Mononuclear cell (primary cell): Measurements from ENCODE around the gene LRMDA. TPM values are rescaled to one million over a fixed set of nuclear protein-coding genes. Genes with fewer than 3 reads are reported as not detected.

Experiments used
- H3K27me3 ChIP-seq: 2 replicates; pipeline ENCODE4 v1.6.0; 2011; ENCODE audit warnings: low read length, control low read depth; ENCODE audit not compliant: insufficient read depth
- H3K4me1 ChIP-seq: 2 replicates; pipeline ENCODE4 v1.5.1; 2011; ENCODE audit warnings: mild to moderate bottlenecking, low read length, control low read depth; ENCODE audit not compliant: insufficient read depth
- H3K4me3 ChIP-seq: 2 replicates; pipeline ENCODE4 v1.5.1; 2011; ENCODE audit warnings: mild to moderate bottlenecking, low read length, moderate library complexity
- H3K9me3 ChIP-seq: 2 replicates; pipeline ENCODE4 v1.5.1; 2011; ENCODE audit warnings: low read depth, mild to moderate bottlenecking, control low read depth, low read length
- total RNA-seq: library from RNA; depleted of rRNA; stranded (reverse); fragments of >200 nt; gene quantifications from one replicate; pipeline ENCODE4 v1.2.3, GENCODE V29; 2012

Gene LRMDA
- total RNA-seq, 1 donor: 7.6 TPM

GRCh38 chr10:76184647-76185046 is 753.2 kb downstream of the LRMDA start:
- Histone ChIP-seq H3K27me3 (no peaks in the 10 kb centered on the region), H3K4me3 (no peak overlapping the region), H3K9me3 (no peaks in the 10 kb centered on the region), H3K4me1 (no peaks in the 10 kb centered on the region)

- no peaks in the 10 kb centered on the region for H3K27me3 ChIP-seq
- no peak overlapping the region for H3K4me3 ChIP-seq
- H3K9me3 ChIP-seq: no peaks in the 10 kb centered on the region
- no peaks in the 10 kb centered on the region for H3K4me1 ChIP-seq
Observed at GRCh38 chr10:76185471-76186301, 754.3 kb downstream of the LRMDA start.

- no peak overlapping the region for H3K4me3 ChIP-seq
- no peaks in the 10 kb centered on the region for H3K9me3 ChIP-seq
- no peaks in the 10 kb centered on the region for H3K4me1 ChIP-seq
- no peaks in the 10 kb centered on the region for H3K27me3 ChIP-seq
Observed at GRCh38 chr10:76188216-76188615, 756.8 kb downstream of the LRMDA start.

GRCh38 chr10:76190634-76191270 is 759.3 kb downstream of the LRMDA start:
- Histone ChIP-seq H3K4me3 (no peak overlapping the region), H3K4me1 (peaks cover 5% of the 10 kb centered on the region), H3K9me3 (no peaks in the 10 kb centered on the region), H3K27me3 (no peaks in the 10 kb centered on the region)

GRCh38 chr10:76191336-76191735 is 759.9 kb downstream of the LRMDA start:
- H3K4me3 ChIP-seq: no peak overlapping the region
- no peaks in the 10 kb centered on the region for H3K9me3 ChIP-seq
- peaks cover 10% of the 10 kb centered on the region for H3K4me1 ChIP-seq
- no peaks in the 10 kb centered on the region for H3K27me3 ChIP-seq

GRCh38 chr10:76192151-76192550 is 760.7 kb downstream of the LRMDA start:
- H3K4me1 ChIP-seq: peaks cover 11% of the 10 kb centered on the region

GRCh38 chr10:76192694-76193320 is 761.4 kb downstream of the LRMDA start:
- Histone ChIP-seq H3K27me3 (no peaks in the 10 kb centered on the region), H3K9me3 (no peaks in the 10 kb centered on the region)

More at GRCh38 chr10:76192151-76192550, 760.7 kb downstream of the LRMDA start:
- H3K4me3 ChIP-seq: no peak overlapping the region
- H3K27me3 ChIP-seq: no peaks in the 10 kb centered on the region
- H3K9me3 ChIP-seq: no peaks in the 10 kb centered on the region

GRCh38 chr10:76195654-76196390 is 764.4 kb downstream of the LRMDA start:
- Histone ChIP-seq H3K4me3 (no peak overlapping the region), H3K27me3 (no peaks in the 10 kb centered on the region), H3K4me1 (peaks cover 11% of the 10 kb centered on the region), H3K9me3 (no peaks in the 10 kb centered on the region)

More at GRCh38 chr10:76192694-76193320, 761.4 kb downstream of the LRMDA start:
- peaks cover 11% of the 10 kb centered on the region for H3K4me1 ChIP-seq
- no peak overlapping the region for H3K4me3 ChIP-seq

- Histone ChIP-seq H3K4me3 (no peak overlapping the region), H3K4me1 (peaks cover 11% of the 10 kb centered on the region), H3K9me3 (no peaks in the 10 kb centered on the region), H3K27me3 (no peaks in the 10 kb centered on the region)
Observed at GRCh38 chr10:76197293-76197692, 765.9 kb downstream of the LRMDA start.

GRCh38 chr10:76198287-76199035 is 767.0 kb downstream of the LRMDA start:
- Histone ChIP-seq H3K4me1 (peaks cover 11% of the 10 kb centered on the region), H3K4me3 (no peak overlapping the region), H3K27me3 (no peaks in the 10 kb centered on the region), H3K9me3 (no peaks in the 10 kb centered on the region)

GRCh38 chr10:76201962-76202361 is 770.5 kb downstream of the LRMDA start:
- no peaks in the 10 kb centered on the region for H3K27me3 ChIP-seq
- no peaks in the 10 kb centered on the region for H3K4me1 ChIP-seq
- no peak overlapping the region for H3K4me3 ChIP-seq
- no peaks in the 10 kb centered on the region for H3K9me3 ChIP-seq

- H3K9me3 ChIP-seq: no peaks in the 10 kb centered on the region
- H3K4me1 ChIP-seq: no peaks in the 10 kb centered on the region
- no peaks in the 10 kb centered on the region for H3K27me3 ChIP-seq
- no peak overlapping the region for H3K4me3 ChIP-seq
Observed at GRCh38 chr10:76202777-76203176, 771.4 kb downstream of the LRMDA start.

- H3K4me3 ChIP-seq: no peak overlapping the region
- no peaks in the 10 kb centered on the region for H3K9me3 ChIP-seq
Observed at GRCh38 chr10:76205361-76205760, 773.9 kb downstream of the LRMDA start.

GRCh38 chr10:76206797-76207352 is 775.5 kb downstream of the LRMDA start:
- H3K9me3 ChIP-seq: no peaks in the 10 kb centered on the region
- H3K4me3 ChIP-seq: no peak overlapping the region
- H3K27me3 ChIP-seq: no peaks in the 10 kb centered on the region
- no peaks in the 10 kb centered on the region for H3K4me1 ChIP-seq

More at GRCh38 chr10:76205361-76205760, 773.9 kb downstream of the LRMDA start:
- Histone ChIP-seq H3K27me3 (no peaks in the 10 kb centered on the region), H3K4me1 (no peaks in the 10 kb centered on the region)
